Right lobe of liver (tissue), 4 donors: ENCODE results near the gene CLRN2.

Experiments
- POLR2A ChIP-seq: fragments of 450-650 bp; IDR thresholded peaks from one replicate; pipeline ENCODE4 v1.6.1; 2017; ENCODE audit warnings: antibody characterized with exemption, mild to moderate bottlenecking
- TF ChIP-seq, protein P1 (sequence below), 4 donors: fragments of 200-600 bp in 3 of 4; fragments of 450-650 bp in 1 of 4; IDR thresholded peaks; one replicate each; pipeline versions ENCODE4 v1.5.1 to v1.8.0; 2016 to 2022; ENCODE audit warnings: antibody characterized with exemption in 4 of 4, mild to moderate bottlenecking in 2 of 4
- donor health status: DM: no; HTN: no; CAD: no.
- donor health status: DM: no; HTN: no; CAD: no.
- donor health status: DM: no; HTN: yes; CAD: no.

DNA sequence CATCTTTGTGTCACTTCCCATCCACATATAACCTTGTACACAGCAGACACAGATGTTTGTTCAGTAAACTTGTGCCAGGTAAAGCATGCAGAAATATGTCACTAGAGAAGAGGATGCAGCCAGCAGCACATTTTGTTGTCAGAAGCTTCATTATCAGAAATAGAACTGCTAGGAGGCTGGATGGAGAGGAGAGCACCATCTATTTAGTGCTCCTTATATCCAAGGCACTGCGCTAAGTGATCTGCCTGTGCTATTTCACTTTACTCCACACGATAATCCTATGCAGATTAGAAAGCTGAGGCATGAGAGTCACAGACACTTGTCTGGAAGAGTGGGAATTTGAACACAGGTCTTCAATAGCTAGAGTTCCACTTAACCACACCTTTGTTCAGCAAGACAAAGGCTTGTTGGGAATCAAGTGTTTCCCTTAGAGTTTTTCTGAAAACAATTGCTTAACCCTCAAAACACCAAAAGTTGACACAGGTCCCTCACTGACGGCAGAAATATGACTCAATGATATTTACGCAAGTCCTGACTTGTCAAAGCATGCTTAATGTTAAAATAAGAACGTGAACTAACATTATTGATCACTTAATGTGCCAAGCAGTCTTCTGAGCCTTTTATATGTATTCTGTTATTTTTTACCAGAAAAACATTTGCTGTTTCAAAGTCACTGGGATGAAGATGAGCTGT, 1.8 kb upstream of the CLRN2 start:
- TF ChIP-seq POLR2A: no peak
- TF ChIP-seq, protein P1, sequence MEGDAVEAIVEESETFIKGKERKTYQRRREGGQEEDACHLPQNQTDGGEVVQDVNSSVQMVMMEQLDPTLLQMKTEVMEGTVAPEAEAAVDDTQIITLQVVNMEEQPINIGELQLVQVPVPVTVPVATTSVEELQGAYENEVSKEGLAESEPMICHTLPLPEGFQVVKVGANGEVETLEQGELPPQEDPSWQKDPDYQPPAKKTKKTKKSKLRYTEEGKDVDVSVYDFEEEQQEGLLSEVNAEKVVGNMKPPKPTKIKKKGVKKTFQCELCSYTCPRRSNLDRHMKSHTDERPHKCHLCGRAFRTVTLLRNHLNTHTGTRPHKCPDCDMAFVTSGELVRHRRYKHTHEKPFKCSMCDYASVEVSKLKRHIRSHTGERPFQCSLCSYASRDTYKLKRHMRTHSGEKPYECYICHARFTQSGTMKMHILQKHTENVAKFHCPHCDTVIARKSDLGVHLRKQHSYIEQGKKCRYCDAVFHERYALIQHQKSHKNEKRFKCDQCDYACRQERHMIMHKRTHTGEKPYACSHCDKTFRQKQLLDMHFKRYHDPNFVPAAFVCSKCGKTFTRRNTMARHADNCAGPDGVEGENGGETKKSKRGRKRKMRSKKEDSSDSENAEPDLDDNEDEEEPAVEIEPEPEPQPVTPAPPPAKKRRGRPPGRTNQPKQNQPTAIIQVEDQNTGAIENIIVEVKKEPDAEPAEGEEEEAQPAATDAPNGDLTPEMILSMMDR (IDR thresholded peaks at IDR 0.05): no peak
